OCI-LY7 (cell line): ENCODE results near the gene OR9A2. TPM values are rescaled to one million over a fixed set of nuclear protein-coding genes. Genes with fewer than 3 reads are reported as not detected.

Experiments
- BruUV-seq: library from RNA; stranded (reverse); fragments of 400-500 nt; replicated peaks from 2 replicates; lab custom pipeline; 2021; lab: Mats Ljungman, UMichigan
- CTCF ChIA-PET: fragments of 300-600 bp; sonication (Branson Sonifier 250); formaldehyde crosslinking; loops from one replicate; lab custom pipeline; 2022; ENCODE audit warnings: antibody characterized with exemption; ENCODE audit not compliant: unreplicated experiment; lab: Charles Lee
- POLR2A ChIA-PET: fragments of 300-600 bp; sonication (Branson Sonifier 250); formaldehyde crosslinking; loops from one replicate; lab custom pipeline; 2022; ENCODE audit warnings: antibody characterized with exemption; lab: Charles Lee
- DNase-seq: peaks from one replicate; pipeline ENCODE4 v3.0.0-alpha.2; 2015; ENCODE audit warnings: low spot score
- H2AFZ ChIP-seq: fragments of 200-600 bp; sonication (generic), shearing (Covaris generic); 2 replicates; pipeline ENCODE4 v1.6.1; 2014; ENCODE audit warnings: mild to moderate bottlenecking, antibody characterized with exemption, low read length, moderate library complexity
- H3K27ac ChIP-seq: fragments of 200-600 bp; sonication (generic); 2 replicates; pipeline ENCODE4 v1.5.1; 2014; ENCODE audit warnings: mixed run types, low read depth, mild to moderate bottlenecking, moderate library complexity, low read length, inconsistent platforms; ENCODE audit not compliant: poor library complexity, severe bottlenecking
- H3K36me3 ChIP-seq: fragments of 200-600 bp; sonication (generic); 2 replicates; pipeline ENCODE4 v1.6.1; 2014; ENCODE audit warnings: mild to moderate bottlenecking, antibody characterized with exemption, low read length, moderate library complexity, mixed read lengths; ENCODE audit not compliant: insufficient read depth
- H3K4me1 ChIP-seq: fragments of 200-600 bp; sonication (generic); 2 replicates; pipeline ENCODE4 v1.5.1; 2014; ENCODE audit warnings: mild to moderate bottlenecking, low read length; ENCODE audit not compliant: insufficient read depth, poor library complexity, severe bottlenecking
- H3K4me2 ChIP-seq: fragments of 200-600 bp; sonication (generic); 2 replicates; pipeline ENCODE4 v1.6.1; 2014; ENCODE audit warnings: mild to moderate bottlenecking, low read length
- H3K4me3 ChIP-seq: fragments of 200-600 bp; sonication (generic); 2 replicates; pipeline ENCODE4 v1.5.1; 2014; ENCODE audit warnings: mild to moderate bottlenecking, low read depth, low read length; ENCODE audit not compliant: poor library complexity, severe bottlenecking
- H3K79me2 ChIP-seq: fragments of 200-600 bp; sonication (generic); 2 replicates; pipeline ENCODE4 v1.6.1; 2016; ENCODE audit warnings: low read depth, mild to moderate bottlenecking, low read length, moderate library complexity, mixed read lengths; ENCODE audit not compliant: insufficient read depth
- H3K9me2 ChIP-seq: fragments of 200-600 bp; sonication (generic); 2 replicates; pipeline ENCODE4 v1.6.1; 2016; ENCODE audit warnings: mild to moderate bottlenecking, low read length, mixed read lengths; ENCODE audit not compliant: insufficient read depth
- H3K9me3 ChIP-seq: fragments of 200-600 bp; sonication (generic); 2 replicates; pipeline ENCODE4 v1.6.1; 2014; ENCODE audit warnings: mild to moderate bottlenecking, mixed run types, low read length, mixed read lengths
- H4K20me1 ChIP-seq: fragments of 200-600 bp; sonication (generic); 2 replicates; pipeline ENCODE4 v1.6.1; 2014; ENCODE audit warnings: mild to moderate bottlenecking, antibody characterized with exemption, low read length, moderate library complexity, mixed read lengths; ENCODE audit not compliant: insufficient read depth
- CTCF ChIP-seq: fragments of 200-600 bp; sonication (generic); conservative IDR thresholded peaks from 2 replicates; pipeline ENCODE4 v1.5.1; 2014; ENCODE audit warnings: mild to moderate bottlenecking, antibody characterized with exemption, low read length, moderate library complexity, mixed read lengths
- EZH2phosphoT487 ChIP-seq: fragments of 200-600 bp; sonication (generic); IDR thresholded peaks from 2 replicates; pipeline ENCODE4 v1.6.1; 2018; ENCODE audit warnings: low read depth, borderline replicate concordance, mild to moderate bottlenecking, mixed run types, antibody characterized with exemption, low read length, moderate library complexity, mixed read lengths
- intact Hi-C: fragments of 100-400 bp; cut with micrococcal nuclease; formaldehyde crosslinking; loops from one replicate; pipeline ENCODE4 v1.10.0; 2022; ENCODE audit not compliant: unreplicated experiment
- total RNA-seq, 2 experiments: library from RNA; depleted of rRNA in 1 of 2; stranded (reverse); fragments of >200 nt in 1 of 2; shearing (Covaris generic) in 1 of 2; gene quantifications; 2 replicates each; pipeline ENCODE4 v1.2.3, GENCODE V29; 2014 to 2022

The OR9A2 gene
- total RNA-seq, 2 experiments from 2014 or later = 0.53 to 0.66 TPM

- Histone ChIP-seq H3K27ac (no peak overlapping the region), H3K4me2 (no peak overlapping the region), H3K79me2 (no peaks in the 10 kb centered on the region), H3K4me3 (no peak overlapping the region), H3K4me1 (peaks cover 74% of the 10 kb centered on the region), H3K36me3 (no peaks in the 10 kb centered on the region), H2AFZ (no peak overlapping the region), H3K9me2 (no peaks in the 10 kb centered on the region), H4K20me1 (no peaks in the 10 kb centered on the region), H3K9me3 (no peaks in the 10 kb centered on the region)
- TF ChIP-seq EZH2phosphoT487 = no peak
- no peak for TF ChIP-seq CTCF
- BruUV-seq = no TSS peak
- intact Hi-C loops = no loop called here
- DNase-seq = no peak
- CTCF ChIA-PET = interaction anchor here (0.8 to 2.3 kb wide), 2 partner anchors 202 to 204 kb away, joined by 3 to 10 read pairs; no protein-coding TSS in a partner anchor
- POLR2A ChIA-PET = interaction anchor here (0.6 to 0.9 kb wide), 2 partner anchors 58 to 252 kb away, joined by 3 read pairs; no protein-coding TSS in a partner anchor
Observed at GRCh38 chr7:143012409-143012808, 14.5 kb downstream of the OR9A2 start.

- H2AFZ ChIP-seq = no peak overlapping the region
- H3K4me3 ChIP-seq = no peak overlapping the region
- no TSS peak for BruUV-seq
- no peaks in the 10 kb centered on the region for H3K9me2 ChIP-seq
- no peaks in the 10 kb centered on the region for H4K20me1 ChIP-seq
- H3K27ac ChIP-seq = no peak overlapping the region
- CTCF ChIA-PET = interaction anchor here (0.8 to 2.3 kb wide), 2 partner anchors 203 to 205 kb away, joined by 3 to 10 read pairs; no protein-coding TSS in a partner anchor
- POLR2A ChIA-PET = interaction anchor here (0.6 to 0.9 kb wide), 2 partner anchors 59 to 252 kb away, joined by 3 read pairs; no protein-coding TSS in a partner anchor
- H3K36me3 ChIP-seq = no peaks in the 10 kb centered on the region
- no peaks in the 10 kb centered on the region for H3K9me3 ChIP-seq
- intact Hi-C loops = no loop called here
- H3K79me2 ChIP-seq = no peaks in the 10 kb centered on the region
- peaks cover 70% of the 10 kb centered on the region for H3K4me1 ChIP-seq
- H3K4me2 ChIP-seq = no peak overlapping the region
- TF ChIP-seq EZH2phosphoT487 (no peak), CTCF (no peak)
- no peak for DNase-seq
Observed at GRCh38 chr7:143012001-143012400, 14.9 kb downstream of the OR9A2 start.
